Measurements from ENCODE around the gene ATF4.

GRCh38 chr22:39526736-39527171 is 6.4 kb downstream of the ATF4 start:
- TF ChIP-seq CTCF (IDR thresholded peaks at IDR 0.05; ENCODE audit: insufficient read depth, low read length, poor library complexity, severe bottlenecking) (no peak), EZH2phosphoT487 (conservative IDR thresholded peaks at IDR 0.05; ENCODE audit: low read length) (no peak)

All from SU-DHL-6 (cell line).